ENCODE measurements around the gene STEAP2.

Gene STEAP2

DNA sequence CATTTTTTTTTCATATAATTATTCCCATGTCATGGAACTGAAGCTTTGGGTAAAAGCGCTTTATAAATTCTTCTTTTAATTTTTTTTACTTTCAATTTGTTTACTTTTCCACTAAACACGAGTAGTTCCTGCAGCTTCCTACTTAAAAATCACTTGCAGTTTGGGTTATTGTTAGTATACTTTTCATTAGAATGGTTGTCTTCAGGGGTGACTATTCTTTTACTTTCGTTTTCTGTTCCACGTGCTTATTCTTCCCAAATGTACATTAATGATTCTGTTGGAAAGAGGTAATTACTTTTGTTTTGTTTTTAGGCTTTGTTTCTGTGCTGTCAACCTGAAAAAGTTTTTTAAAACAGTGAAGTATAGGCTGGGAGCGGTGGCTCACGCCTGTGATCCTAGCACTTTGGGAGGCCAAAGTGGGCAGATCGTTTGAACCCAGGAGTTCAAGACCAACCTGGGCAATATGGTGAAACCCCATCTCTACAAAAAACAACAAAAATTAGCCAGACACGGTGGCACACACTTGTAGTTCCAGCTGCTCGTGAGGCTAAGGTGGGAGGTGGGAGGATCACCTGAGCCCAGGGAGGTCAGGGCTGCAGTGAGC lies 28.2 kb downstream of the STEAP2 start:
- TF ChIP-seq, protein P1, sequence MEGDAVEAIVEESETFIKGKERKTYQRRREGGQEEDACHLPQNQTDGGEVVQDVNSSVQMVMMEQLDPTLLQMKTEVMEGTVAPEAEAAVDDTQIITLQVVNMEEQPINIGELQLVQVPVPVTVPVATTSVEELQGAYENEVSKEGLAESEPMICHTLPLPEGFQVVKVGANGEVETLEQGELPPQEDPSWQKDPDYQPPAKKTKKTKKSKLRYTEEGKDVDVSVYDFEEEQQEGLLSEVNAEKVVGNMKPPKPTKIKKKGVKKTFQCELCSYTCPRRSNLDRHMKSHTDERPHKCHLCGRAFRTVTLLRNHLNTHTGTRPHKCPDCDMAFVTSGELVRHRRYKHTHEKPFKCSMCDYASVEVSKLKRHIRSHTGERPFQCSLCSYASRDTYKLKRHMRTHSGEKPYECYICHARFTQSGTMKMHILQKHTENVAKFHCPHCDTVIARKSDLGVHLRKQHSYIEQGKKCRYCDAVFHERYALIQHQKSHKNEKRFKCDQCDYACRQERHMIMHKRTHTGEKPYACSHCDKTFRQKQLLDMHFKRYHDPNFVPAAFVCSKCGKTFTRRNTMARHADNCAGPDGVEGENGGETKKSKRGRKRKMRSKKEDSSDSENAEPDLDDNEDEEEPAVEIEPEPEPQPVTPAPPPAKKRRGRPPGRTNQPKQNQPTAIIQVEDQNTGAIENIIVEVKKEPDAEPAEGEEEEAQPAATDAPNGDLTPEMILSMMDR (IDR thresholded peaks at IDR 0.05): no peak
- Histone ChIP-seq H3K27ac (no peak overlapping the region), H3K4me3 (no peak overlapping the region)
- DNase-seq (ENCODE audit: low spot score): no peak

GRCh38 chr7:90242369-90243168 lies 31.0 kb downstream of the STEAP2 start:
- Histone ChIP-seq H3K4me3 (no peak overlapping the region), H3K27ac (no peak overlapping the region)
- TF ChIP-seq, protein P1 (IDR thresholded peaks at IDR 0.05): no peak
- DNase-seq (ENCODE audit: low spot score): no peak

- Histone ChIP-seq H3K27ac (no peak overlapping the region), H3K4me3 (no peak overlapping the region)
- DNase-seq (ENCODE audit: low spot score): no peak
- TF ChIP-seq, protein P1 (IDR thresholded peaks at IDR 0.05): no peak
Observed at GRCh38 chr7:90243556-90243955, 32.0 kb downstream of the STEAP2 start.

GRCh38 chr7:90244565-90244908 lies 33.0 kb downstream of the STEAP2 start:
- no peak for DNase-seq (ENCODE audit: low spot score)
- H3K4me3 ChIP-seq: peak overlapping the region; percentile 82
- TF ChIP-seq, protein P1 (IDR thresholded peaks at IDR 0.05): no peak
- peak overlapping the region; percentile 39 to 40 for H3K27ac ChIP-seq

DNA sequence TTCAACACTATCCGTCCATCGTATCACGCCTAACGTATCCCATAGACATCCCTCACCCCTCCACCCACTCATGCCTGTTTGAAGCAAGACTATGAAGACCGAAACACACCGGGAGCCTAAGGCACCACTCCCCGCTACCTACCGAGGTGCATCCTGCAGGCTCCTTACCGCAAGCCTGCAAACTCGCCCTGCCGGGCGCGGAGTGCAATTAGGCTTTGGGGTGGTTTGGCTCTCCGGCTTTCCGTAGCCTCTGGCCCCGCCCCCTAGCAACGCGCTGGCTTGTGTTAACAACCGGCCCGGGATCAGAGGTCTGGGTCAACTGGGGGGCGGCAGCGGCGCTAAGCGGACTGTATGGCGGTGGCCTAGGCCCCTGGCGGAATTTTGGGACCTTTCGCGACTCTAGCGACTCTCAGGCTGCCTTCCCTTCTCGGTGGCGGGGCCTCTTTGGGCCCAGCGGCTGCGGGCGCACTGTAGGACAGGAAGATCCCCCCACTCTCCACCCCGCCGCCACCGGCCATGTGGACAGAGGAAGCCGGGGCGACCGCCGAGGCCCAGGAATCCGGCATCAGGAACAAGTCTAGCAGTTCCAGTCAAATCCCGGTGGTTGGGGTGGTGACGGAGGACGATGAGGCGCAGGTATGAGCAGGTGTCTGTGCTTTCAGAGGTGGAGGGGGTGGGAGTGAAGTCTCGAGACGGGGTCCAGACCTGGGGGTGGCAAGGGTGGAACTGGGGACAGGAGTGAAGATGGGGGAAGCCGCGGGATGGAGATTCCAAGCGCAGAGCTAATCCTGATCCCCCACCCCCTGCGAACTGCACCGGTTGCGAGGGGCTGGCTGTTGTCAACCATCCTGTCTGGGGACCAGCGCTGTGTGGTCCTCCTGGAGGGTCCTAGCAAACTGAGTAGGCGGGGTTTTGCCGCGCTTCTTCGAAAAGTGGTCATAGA lies 33.6 kb downstream of the STEAP2 start, which contains the start of gene CFAP69:
TSS of gene CFAP69 (plus strand) at position 266 of the 943 bp plus-strand sequence. CDS start at position 517, 251 bp downstream.
- H3K27ac ChIP-seq: peak within 1 kb of the TSS; percentile 39 to 40
- TF ChIP-seq, protein P1 (IDR thresholded peaks at IDR 0.05): no peak
- peak within 1 kb of the TSS; percentile 82 for H3K4me3 ChIP-seq
- DNase-seq (ENCODE audit: low spot score): peak; percentile 94

DNA sequence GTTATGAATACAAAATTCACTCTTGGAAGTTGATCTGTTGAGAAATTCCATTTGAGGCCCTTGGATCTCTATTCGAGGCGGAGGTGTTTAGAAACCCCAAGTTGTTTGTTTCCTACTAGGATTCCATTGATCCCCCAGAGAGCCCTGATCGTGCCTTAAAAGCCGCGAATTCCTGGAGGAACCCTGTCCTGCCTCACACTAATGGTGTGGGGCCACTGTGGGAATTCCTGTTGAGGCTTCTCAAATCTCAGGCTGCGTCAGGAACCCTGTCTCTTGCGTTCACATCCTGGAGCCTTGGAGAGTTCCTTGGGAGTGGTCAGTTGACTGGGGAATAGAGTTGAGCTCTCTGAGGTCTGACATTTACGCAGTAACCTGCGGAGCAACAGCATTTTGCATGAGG lies 34.6 kb downstream of the STEAP2 start:
- H3K4me3 ChIP-seq: peak overlapping the region; percentile 82
- no peak for DNase-seq (ENCODE audit: low spot score)
- H3K27ac ChIP-seq: no peak overlapping the region
- TF ChIP-seq, protein P1 (IDR thresholded peaks at IDR 0.05): no peak
